Head of caudate nucleus (tissue), 42 donors: ENCODE measurements around the gene CCL4.
"Not testable (repeated sequence)": the region's sequence is repeated elsewhere in the genome, so short reads cannot be mapped to it uniquely, and the experiment has no call there.

Experiments used
- DNase-seq, 42 donors: peaks; one replicate each; pipeline versions ENCODE4 v3.0.0 to v3.0.0-alpha.2; 2020 to 2021; ENCODE audit warnings: mixed read lengths in 7 of 42
- intact Hi-C: fragments of 100-400 bp; cut with DNase I; formaldehyde crosslinking; loops from one replicate; pipeline ENCODE4 v1.15.0; 2022

CCL4 gene

DNA sequence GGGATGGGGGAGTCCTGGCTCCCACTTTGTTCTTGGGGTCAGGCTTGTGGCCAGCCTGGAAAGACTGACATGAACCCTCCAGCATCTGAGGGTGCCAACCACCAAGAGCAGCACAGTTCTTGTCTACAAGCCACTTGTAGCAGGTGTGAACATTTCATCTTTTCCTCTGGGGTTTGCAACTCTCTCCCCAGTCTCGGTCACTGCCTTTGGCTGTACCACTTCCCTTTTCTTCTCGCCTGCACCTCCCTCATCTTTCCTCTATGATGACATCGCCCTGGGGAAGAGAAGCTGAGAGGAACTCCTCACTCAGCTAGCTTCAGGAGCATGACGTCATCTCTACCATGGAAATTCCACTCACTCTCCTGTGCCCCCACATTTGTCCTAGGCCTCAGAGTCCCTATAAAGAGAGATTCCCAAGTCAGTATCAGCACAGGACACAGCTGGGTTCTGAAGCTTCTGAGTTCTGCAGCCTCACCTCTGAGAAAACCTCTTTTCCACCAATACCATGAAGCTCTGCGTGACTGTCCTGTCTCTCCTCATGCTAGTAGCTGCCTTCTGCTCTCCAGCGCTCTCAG is at the start of gene CCL4:
Gene CCL4, plus strand, starts transcription at position 427 of the 575 bp plus-strand sequence. Its CDS starts 79 bp downstream, at position 506.
- peak in 5 of 42 donors; percentile 13 to 43 (median 18) for DNase-seq

DNA sequence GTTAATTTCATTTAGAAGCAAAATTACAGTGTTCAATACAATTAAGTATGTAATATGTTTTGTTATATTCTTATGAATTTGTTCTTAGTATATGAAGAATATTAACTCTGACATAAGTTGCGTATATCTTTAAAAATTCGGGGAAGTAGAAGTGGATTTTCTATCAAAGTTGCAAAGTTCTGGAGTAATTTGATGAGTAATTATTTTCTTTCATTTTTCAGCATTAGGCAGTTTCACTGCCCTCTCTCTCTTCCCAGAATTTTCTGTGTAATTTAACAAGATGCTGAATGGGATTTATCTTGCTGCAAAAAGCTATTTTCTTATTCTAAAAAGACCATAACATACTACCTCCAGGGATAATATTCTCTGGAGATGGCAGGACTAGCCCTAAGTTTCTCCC is 48.5 kb upstream of the CCL4 start:
- intact Hi-C loops: no loop called here
- no peak for DNase-seq

More for the DNA sequence above, at the start of gene CCL4:
- intact Hi-C loops: not testable (repeated sequence)

DNA sequence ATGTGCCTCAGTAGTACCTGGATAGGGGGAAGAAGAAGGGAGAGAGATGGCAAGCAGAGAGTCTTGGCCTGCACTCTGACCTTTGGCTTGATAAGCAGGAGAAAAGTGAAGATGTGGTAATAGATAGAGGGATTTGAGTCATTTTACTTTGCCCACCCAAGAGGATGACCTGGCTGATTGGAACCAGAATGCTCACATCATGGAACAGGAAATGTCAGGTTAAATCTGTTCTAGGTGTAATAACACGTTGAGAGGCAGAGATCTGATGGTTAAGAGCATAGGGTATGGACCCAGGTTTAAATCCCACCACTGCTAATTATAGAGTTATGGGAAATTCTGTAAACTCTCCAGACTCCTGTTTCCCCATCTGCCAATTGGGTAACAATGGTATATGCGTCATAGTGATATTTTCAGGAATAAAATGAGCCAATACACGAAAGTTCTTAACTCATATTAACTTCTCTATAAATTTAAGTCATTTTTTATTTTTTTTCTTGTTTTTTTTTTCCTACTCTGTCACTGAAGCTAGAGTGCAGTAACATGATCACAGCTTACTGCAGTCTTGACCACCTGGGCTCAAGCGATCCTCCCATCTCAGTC is 47.6 kb upstream of the CCL4 start:
- intact Hi-C loops: no loop called here
- DNase-seq: no peak

DNA sequence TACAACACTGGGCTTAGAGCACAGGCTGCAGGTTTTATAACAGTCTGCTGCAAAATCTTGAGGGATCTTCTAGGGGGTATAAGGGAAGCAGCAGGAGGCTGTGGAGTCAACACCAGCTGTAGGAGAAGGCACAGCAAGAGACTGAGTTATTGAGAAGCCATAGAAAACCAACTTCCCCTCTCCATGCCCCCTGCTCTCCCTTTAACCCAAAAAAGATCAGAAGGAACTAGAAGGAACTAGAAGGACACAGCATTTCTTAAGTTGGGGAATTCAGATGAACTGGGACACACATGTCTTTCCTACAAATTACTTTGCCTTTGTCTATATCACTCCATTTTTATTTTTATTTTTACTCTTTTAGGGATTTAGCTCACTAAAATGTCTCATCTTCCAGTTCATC is 45.7 kb upstream of the CCL4 start:
- intact Hi-C loops: no loop called here
- no peak for DNase-seq

DNA sequence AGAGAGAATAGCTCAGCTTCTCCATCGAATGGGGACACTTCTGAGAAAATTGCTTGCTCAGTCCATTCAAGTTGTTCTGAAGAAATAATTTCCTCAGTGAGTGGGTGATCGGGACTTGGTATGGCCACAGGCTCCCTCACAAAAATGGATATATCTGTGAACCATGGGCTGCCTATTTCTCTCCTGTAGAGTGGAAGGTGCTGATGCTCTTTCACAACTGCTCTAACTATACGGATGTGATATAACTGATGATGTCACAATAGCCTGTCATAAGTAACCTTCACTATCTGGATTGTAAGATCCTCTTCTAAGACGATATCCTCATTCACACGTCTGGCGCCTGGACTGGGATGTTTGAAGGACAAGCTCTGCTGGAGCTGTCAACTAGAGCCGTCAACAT is 44.2 kb upstream of the CCL4 start:
- intact Hi-C loops: no loop called here
- DNase-seq: no peak

DNA sequence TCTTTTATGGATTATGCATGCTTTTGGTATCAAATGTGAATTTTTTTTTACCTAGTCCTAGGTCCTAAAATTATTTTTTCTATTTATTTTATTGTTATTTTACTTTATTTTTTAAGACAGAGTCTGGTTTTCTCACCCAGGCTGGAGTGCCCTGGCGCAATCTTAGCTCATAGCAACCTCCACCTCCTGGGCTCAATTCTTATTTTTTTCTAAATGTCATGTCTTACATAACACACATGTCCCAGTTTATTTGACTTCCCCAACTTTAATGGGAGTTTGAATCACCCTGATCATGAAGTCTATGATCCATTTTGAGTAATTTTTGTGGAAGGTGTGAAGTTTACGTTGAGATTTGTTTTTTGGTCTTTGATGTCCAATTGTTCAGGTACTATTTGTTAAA is 42.8 kb upstream of the CCL4 start:
- DNase-seq: no peak
- intact Hi-C loops: no loop called here

DNA sequence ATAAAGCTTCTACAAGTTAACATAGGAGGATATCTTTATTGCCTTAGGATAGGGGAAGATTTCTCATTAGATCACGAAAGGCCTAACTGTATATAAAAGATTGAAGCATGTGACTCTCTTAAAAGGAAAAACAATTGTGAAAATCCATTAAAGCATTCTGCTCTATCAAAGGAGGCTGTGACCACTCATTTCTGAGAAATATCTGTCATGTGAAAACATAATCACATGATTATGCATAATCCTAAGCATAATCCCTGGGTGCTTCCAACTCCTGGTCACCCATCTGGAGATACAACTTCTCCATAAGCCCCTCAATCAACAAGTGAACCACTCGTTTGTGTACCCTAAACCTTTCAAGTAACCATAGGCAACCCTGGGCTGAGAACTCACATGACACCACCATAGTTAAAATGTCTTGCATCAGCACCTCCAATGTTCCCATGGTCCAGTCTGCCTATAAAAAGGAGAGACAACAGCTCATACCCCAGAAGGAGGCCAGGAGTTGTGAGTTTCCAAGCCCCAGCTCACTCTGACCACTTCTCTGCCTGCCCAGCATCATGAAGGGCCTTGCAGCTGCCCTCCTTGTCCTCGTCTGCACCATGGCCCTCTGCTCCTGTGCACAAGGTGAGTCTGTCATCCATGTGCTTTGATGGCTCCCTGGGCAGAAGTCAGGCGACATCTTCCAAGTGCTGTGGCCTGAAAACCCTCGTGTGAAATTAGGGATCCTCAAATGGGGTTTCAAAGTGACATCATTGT is 39.7 kb upstream of the CCL4 start, which contains the start of gene CCL18:
Gene CCL18, plus strand, starts transcription at position 487 of the 756 bp plus-strand sequence. Its CDS starts 71 bp downstream, at position 558.
- DNase-seq: no peak
- intact Hi-C loops: no loop called here

DNA sequence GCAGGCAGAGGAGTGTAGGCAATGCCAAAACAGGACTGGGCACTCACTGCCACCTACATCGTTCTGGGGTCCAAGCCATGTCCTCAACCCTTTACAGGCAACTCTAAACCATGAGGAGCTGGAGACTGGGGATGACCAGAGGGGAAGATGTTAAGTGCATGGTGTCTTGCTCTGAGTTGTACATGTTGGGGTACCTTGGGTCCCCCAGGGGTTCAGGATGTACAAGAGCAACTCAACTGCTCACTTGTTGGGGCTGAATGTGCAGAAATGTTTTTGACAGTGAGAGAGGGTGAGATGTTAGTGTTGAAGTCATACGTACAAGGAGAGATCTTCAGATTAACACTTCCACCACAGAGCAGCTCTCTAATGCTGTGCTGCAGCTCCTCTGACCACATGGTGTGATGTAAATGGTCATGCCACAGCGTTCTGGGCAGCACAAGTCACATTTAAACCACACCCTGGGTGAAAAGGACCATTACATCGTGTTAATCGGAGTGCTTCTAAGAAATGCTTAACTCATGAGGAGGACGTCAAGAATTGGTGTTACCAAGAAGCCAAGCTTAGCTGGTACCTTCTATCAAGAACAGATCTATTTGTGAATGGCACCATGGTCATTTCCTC is 37.2 kb upstream of the CCL4 start:
- intact Hi-C loops: no loop called here
- DNase-seq: no peak

DNA sequence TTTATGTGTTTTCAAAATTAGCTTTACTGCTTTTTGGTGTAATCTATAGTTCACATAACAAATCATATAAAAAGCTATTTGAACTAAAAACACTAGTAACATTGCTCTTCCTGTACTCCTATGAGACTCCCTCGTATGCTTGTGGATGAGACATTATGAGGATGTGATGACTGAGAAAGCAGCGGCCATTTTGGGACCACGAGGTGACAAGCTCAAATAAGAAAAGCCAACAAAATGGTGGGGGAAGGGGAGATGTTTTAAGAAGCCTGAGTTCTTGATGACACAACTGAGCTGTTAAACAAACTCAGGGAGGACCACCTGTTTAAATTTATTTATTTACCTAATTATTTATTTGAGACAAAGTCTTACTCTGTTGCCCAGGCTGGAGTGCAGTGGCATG is 35.1 kb upstream of the CCL4 start:
- DNase-seq: no peak
- intact Hi-C loops: no loop called here

DNA sequence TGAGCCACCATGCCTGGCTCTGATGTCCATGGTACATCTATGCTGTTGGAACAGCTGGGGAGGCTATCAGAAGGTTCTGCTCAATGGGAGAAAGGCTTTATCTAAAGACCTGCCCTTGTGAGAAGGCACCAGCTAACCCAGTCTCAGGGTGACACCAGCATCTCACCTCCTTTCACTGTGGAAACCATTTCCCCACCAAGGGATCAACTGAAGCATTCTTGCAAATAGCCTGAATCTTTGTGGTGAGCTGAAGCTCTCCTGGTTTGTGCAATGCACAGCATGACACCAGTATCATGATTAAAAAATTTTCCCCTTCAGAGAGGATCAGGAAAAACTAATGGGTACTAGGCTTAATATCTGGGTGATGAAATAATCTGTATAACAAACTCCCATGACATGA is 34.5 kb upstream of the CCL4 start:
- intact Hi-C loops: no loop called here
- DNase-seq: no peak

DNA sequence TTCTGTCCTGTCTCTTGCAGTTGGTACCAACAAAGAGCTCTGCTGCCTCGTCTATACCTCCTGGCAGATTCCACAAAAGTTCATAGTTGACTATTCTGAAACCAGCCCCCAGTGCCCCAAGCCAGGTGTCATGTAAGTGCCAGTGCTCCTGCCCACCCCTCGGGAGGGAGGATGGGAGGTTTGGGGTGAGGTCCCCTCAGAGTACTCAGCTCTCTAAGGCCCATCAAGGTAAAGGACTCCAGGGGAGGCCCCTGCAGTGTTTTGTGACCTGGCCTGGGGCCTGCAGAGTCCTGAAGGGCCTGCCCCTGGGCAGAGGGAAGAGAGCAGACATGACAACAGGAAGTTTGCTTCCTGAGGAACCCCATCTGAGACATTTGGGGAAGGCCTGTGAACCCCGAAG is 33.2 kb upstream of the CCL4 start:
- intact Hi-C loops: no loop called here
- DNase-seq: no peak

DNA sequence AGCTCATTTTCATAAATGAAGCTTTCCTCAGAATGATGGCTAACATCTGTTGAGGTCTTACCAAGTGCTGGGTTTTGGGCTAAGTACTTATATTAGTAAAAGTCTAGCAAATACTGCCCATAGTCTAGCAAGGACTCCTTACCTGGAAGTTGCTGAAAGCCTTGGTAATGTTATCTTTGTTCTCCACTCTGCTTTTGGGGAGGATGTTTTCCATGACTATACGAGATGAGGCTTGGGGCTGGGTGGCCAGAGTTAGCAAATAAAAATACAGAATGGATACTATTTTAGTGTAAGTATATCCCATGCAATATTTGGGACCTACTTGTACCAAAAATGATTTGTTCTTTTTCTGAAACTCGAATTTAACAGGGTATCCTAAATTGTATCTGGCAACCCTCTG is 31.9 kb upstream of the CCL4 start:
- intact Hi-C loops: no loop called here
- DNase-seq: no peak

DNA sequence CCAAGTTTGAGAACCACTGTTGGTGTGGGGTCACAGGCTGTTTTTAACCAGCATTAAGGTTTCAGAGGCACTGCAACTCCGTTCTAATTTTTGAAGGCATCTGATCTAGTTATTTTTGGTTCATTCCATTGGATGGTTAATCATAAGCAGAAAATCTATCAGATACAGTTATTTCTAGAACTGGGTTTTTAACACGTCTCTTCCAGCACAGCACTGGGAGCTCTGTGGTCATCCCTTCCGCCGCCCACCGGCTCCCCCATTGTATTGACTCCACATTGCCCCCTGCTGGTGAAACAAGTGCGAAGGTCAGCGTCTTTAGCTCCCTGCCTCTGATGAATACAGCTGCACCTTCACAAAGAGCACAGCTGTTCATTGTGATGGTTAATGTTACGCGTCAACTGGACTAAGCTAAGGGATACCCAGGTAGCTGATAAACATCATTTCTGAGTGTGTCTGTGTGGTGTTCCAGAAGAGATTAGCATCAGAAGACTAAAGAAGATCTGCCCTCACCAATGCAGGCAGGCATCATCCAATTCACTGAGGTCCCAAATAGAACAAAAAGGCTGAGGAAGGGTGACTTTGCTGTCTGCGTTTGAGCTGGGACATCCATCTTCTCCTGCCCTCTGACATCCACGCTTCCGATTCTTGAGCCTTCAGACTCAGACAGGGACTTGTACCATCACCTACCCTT is 31.1 kb upstream of the CCL4 start:
- intact Hi-C loops: no loop called here
- DNase-seq: peak in 29 of 42 donors; percentile 4 to 79 (median 44)

DNA sequence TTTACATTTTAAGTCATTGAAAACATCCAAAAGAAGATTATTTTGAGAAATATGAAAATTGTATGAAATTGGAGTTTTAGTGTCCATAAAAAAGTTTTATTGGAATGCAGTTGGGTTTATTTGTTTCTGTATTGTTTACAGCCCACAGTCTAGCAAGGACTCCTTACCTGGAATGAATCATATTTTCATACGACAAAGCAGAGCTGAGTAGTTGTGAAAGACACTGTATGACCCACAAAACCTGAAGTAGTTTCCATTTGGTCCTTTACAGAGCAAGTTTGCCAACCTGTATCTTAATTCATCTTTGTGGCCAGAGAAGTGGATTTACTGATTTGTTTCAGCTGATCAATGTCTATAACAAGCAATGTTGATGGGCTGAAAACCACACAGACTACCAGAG is 29.3 kb upstream of the CCL4 start:
- intact Hi-C loops: no loop called here
- DNase-seq: no peak

DNA sequence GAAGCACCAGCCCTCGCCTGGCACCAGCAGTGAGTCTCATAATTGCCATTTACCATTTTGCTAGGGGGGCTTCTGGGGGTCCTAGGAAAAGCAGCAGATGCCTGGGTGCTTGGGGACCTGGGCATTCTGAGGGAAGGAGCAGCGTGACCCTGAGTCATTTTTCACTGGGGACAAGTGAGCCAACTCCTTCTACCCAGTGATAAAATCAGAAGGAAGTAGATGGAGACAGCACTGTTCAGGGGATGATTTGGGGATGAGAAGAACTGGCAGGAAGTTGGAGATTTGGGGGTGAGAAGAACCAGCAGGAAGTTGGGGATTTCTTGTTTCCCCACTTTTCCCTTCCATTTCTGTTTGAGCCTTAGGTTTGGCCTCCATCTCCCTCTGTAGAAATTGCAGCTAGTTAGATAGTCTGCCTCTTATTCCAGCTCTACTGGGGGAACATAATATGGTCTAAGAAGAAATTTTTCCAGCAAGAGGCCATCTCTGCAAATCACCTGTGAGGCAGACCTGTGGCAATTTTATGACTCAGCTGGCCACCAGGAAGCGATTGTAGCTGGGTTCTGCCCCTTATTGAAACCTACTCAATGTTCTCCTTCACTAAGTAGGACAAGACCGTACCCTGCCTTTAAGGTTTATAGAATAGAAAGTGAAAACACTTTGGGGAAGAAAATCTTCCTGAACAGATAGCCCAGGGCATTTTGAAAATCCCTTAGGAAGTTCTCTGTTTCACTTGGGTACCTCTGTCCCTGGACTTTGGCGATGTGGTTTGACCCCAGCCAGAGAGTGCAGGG is 21.8 kb upstream of the CCL4 start:
- intact Hi-C loops, DNase-seq: not testable (repeated sequence)

DNA sequence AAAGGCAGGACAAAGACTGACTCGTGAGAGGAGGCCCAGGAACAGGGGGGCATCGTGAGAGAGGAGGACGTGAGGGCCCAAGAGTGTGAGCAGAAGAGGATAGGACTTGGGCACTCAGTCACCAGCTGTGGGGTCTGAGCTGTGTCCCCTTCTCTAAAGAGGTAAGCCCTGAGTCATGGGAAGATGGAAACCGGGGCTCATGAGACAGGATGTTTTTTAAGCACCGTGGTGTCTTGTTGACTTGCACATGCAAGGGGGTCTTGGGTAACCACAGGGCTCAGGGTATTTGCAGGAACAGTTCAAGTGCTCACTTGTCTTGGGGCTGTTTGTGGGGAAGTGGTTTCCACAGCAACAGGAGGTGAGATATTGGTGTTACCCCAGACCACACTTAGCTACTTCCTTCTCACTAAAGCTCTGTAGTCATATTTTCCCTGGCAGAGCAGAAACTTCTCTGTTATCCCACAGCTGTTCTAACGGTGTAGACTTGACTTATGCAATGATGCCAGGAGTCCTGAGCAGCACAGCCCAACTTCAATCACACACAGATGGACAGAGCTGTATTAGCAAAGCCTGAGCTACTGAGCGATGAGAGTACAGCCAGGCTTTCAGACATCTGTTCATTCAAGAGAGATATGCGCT is 21.0 kb upstream of the CCL4 start:
- not testable (repeated sequence) for DNase-seq

DNA sequence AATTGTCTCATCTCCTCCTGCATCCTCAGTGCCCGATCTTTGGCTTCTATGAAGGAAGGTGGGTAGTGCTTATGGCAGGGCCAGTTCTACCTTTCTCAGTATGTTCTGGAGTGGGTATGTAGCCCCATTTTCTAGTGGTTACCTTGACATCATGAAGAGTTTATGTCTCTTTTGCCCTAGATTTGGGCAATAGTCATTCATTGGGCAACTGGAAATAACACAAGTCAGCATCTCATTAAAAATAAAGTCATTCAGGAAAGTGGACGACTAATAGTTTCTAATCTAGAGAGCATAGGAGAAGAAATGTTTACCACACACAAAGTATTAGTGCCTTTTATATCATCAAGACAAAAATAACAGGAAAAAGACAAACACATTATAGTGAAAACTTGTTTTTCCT is 19.9 kb upstream of the CCL4 start:
- intact Hi-C loops, DNase-seq: not testable (repeated sequence)

More for the DNA sequence above, 21.0 kb upstream of the CCL4 start:
- intact Hi-C loops: not testable (repeated sequence)

DNA sequence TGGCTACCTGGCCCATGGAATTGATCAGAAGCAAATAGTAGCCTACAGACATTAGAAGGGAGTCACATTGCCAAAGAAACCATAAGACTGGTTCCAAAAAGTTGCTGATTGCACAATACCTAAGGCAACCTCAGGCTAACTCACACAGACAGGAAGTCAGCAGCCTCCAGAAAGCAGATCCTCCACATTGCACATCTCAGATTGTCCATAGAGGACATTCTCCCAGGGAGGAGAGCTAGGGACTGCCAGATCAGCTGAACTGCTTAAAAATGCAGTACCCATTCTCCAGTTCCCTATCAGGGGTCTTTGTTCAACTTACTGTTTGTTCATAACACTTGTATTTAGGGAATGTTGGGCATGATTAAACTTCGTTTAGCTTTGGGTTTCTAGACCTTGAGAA is 17.9 kb upstream of the CCL4 start:
- peak in 1 of 42 donors; percentile 6 for DNase-seq
- intact Hi-C loops: no loop called here
